GM23338 (cell line): ENCODE results near the gene BCL10. TPM values are rescaled to one million over a fixed set of nuclear protein-coding genes. Genes with fewer than 3 reads are reported as not detected.

ENCODE experiments used
- ATAC-seq: fragments of 200-7000 bp; cut with Tn5 transposase; 3 replicates; pipeline ENCODE4 v1.9.1; 2020
- DNase-seq: peaks from one replicate; pipeline ENCODE4 v3.0.0-alpha.2; 2015; ENCODE audit warnings: low spot score
- H2AFZ ChIP-seq: fragments of 200-600 bp; sonication (generic); 2 replicates; pipeline ENCODE4 v1.8.0; 2016; ENCODE audit warnings: antibody characterized with exemption, mild to moderate bottlenecking, moderate library complexity
- H3F3A ChIP-seq: fragments of 200-600 bp; sonication (generic); replicated peaks from 2 replicates; pipeline ENCODE4 v1.8.0; 2017; ENCODE audit warnings: antibody characterized with exemption, mixed run types, low read depth
- H3K27ac ChIP-seq: fragments of 200-600 bp; sonication (generic); 2 replicates; pipeline ENCODE4 v1.6.1; 2016; ENCODE audit warnings: low read depth
- H3K27me3 ChIP-seq: fragments of 200-600 bp; sonication (generic); 2 replicates; pipeline ENCODE4 v1.8.0; 2016; ENCODE audit warnings: mild to moderate bottlenecking, mixed run types, moderate library complexity; ENCODE audit not compliant: insufficient read depth
- H3K36me3 ChIP-seq: fragments of 200-600 bp; sonication (generic); 2 replicates; pipeline ENCODE4 v1.8.0; 2016; ENCODE audit warnings: mild to moderate bottlenecking; ENCODE audit not compliant: insufficient read depth
- H3K4me1 ChIP-seq: fragments of 200-600 bp; sonication (generic); 2 replicates; pipeline ENCODE4 v1.8.0; 2016; ENCODE audit warnings: mild to moderate bottlenecking, moderate library complexity; ENCODE audit not compliant: insufficient read depth
- H3K4me2 ChIP-seq: fragments of 200-600 bp; sonication (generic); 2 replicates; pipeline ENCODE4 v1.7.1; 2017; ENCODE audit warnings: mixed run types
- H3K4me3 ChIP-seq: fragments of 200-600 bp; sonication (generic); 2 replicates; pipeline ENCODE4 v1.6.1; 2016; ENCODE audit warnings: mixed run types
- H3K79me2 ChIP-seq: fragments of 200-600 bp; sonication (generic); replicated peaks from 2 replicates; pipeline ENCODE4 v1.8.0; 2017; ENCODE audit warnings: mild to moderate bottlenecking; ENCODE audit not compliant: insufficient read depth
- H3K9me2 ChIP-seq: fragments of 200-600 bp; sonication (generic); 2 replicates; pipeline ENCODE4 v1.8.0; 2017; ENCODE audit not compliant: insufficient read depth
- H4K20me1 ChIP-seq: fragments of 200-600 bp; sonication (generic); replicated peaks from 2 replicates; pipeline ENCODE4 v1.8.0; 2017; ENCODE audit warnings: mild to moderate bottlenecking; ENCODE audit not compliant: insufficient read depth
- H3K27ac Mint-ChIP-seq: 2 replicates; pipeline ENCODE4 v1.8.0; 2020; ENCODE audit warnings: inconsistent platforms, mild to moderate bottlenecking, moderate library complexity, mixed read lengths
- H3K27me3 Mint-ChIP-seq: 3 replicates; pipeline ENCODE4 v1.8.0; 2022; ENCODE audit warnings: low read depth, mild to moderate bottlenecking, moderate library complexity, mixed read lengths, inconsistent platforms; ENCODE audit not compliant: insufficient read depth, poor library complexity
- H3K36me3 Mint-ChIP-seq: 3 replicates; pipeline ENCODE4 v1.8.0; 2021; ENCODE audit warnings: low read depth, mild to moderate bottlenecking, inconsistent platforms, moderate library complexity, mixed read lengths
- H3K4me1 Mint-ChIP-seq: 3 replicates; pipeline ENCODE4 v1.8.0; 2020; ENCODE audit warnings: mild to moderate bottlenecking, inconsistent platforms, mixed read lengths
- H3K4me3 Mint-ChIP-seq: 3 replicates; pipeline ENCODE4 v1.8.0; 2021; ENCODE audit warnings: moderate library complexity, mild to moderate bottlenecking, inconsistent platforms, mixed read lengths
- H3K9me3 Mint-ChIP-seq: 3 replicates; pipeline ENCODE4 v1.8.0; 2020; ENCODE audit warnings: moderate library complexity, mild to moderate bottlenecking, inconsistent platforms, mixed read lengths
- CREB1 ChIP-seq: fragments of 250-450 bp; sonication (Bioruptor Pico); IDR thresholded peaks from 2 replicates; pipeline ENCODE4 v1.5.0; 2020; ENCODE audit warnings: low read depth, mild to moderate bottlenecking, moderate library complexity
- CTCF ChIP-seq, 2 experiments: fragments of 200-600 bp in 1 of 2; sonication (generic) in 1 of 2; conservative IDR thresholded peaks; 2 replicates each; pipeline versions ENCODE4 v1.5.1 to v1.6.1; 2016 to 2017; ENCODE audit warnings: antibody characterized with exemption in 2 of 2, low read depth in 2 of 2, mild to moderate bottlenecking in 2 of 2, moderate library complexity in 1 of 2
- ETS1 ChIP-seq: IDR thresholded peaks from 2 replicates; pipeline ENCODE4 v1.6.1; 2016; ENCODE audit warnings: antibody characterized with exemption
- EZH2 ChIP-seq: fragments of 200-600 bp; sonication (generic); IDR thresholded peaks from one replicate; pipeline ENCODE4 v1.8.0; 2017; ENCODE audit warnings: antibody characterized with exemption, mild to moderate bottlenecking, low read depth; ENCODE audit not compliant: unreplicated experiment
- EZH2phosphoT487 ChIP-seq: fragments of 200-600 bp; sonication (generic); IDR thresholded peaks from one replicate; pipeline ENCODE4 v1.8.1; 2018; ENCODE audit warnings: antibody characterized with exemption; ENCODE audit not compliant: unreplicated experiment
- JUNB ChIP-seq: IDR thresholded peaks from one replicate; pipeline ENCODE4 v1.6.1; 2016; ENCODE audit warnings: antibody characterized with exemption; ENCODE audit not compliant: unreplicated experiment
- NANOG ChIP-seq: IDR thresholded peaks from 2 replicates; pipeline ENCODE4 v1.6.1; 2016; ENCODE audit warnings: antibody characterized with exemption, borderline replicate concordance
- POLR2AphosphoS5 ChIP-seq: IDR thresholded peaks from 2 replicates; pipeline ENCODE4 v1.6.1; 2016; ENCODE audit warnings: antibody characterized with exemption, low read depth
- REST ChIP-seq: IDR thresholded peaks from one replicate; pipeline ENCODE4 v1.6.1; 2018; ENCODE audit warnings: antibody characterized with exemption; ENCODE audit not compliant: unreplicated experiment
- STAT1 ChIP-seq: IDR thresholded peaks from one replicate; pipeline ENCODE4 v1.6.1; 2016; ENCODE audit warnings: antibody characterized with exemption; ENCODE audit not compliant: unreplicated experiment
- ZNF114 ChIP-seq: fragments of 250-450 bp; sonication (Bioruptor Pico); IDR thresholded peaks from 2 replicates; pipeline ENCODE4 v1.5.0; 2020; ENCODE audit warnings: mild to moderate bottlenecking, moderate library complexity
- ZNF331 ChIP-seq: fragments of 250-450 bp; sonication (Bioruptor Pico); IDR thresholded peaks from 2 replicates; pipeline ENCODE4 v1.5.0; 2020; ENCODE audit warnings: low read depth, mild to moderate bottlenecking, moderate library complexity
- polyA plus RNA-seq: library from polyadenylated mRNA; unstranded; fragments of >200 nt; fragmentation: Nextera tagmentation; extraction: Ambion mirVana; gene quantifications from 2 replicates; pipeline ENCODE4 v1.2.1, GENCODE V29; 2016
- total RNA-seq: library from RNA; depleted of rRNA; stranded (reverse); fragments of >200 nt; shearing (Covaris generic); gene quantifications from 2 replicates; pipeline ENCODE4 v1.2.3, GENCODE V29; 2014

Gene BCL10
- total and polyA plus RNA-seq, 2 experiments from 2014 or later: 23.1 to 33.7 TPM

- TF ChIP-seq NANOG (no peak), ZNF114 (CRISPR knock-in tag) (no peak), CREB1 (no peak), STAT1 (no peak), CTCF (conservative IDR thresholded peaks at IDR 0.05; ENCODE audit: low read depth in 2 of 2) (no peak), POLR2AphosphoS5 (no peak), JUNB (no peak), ETS1 (no peak)
- H3K9me3 Mint-ChIP-seq: peaks cover 16% of the 10 kb centered on the region
- no peaks in the 10 kb centered on the region for H3K27me3 Mint-ChIP-seq
- H3K4me3 ChIP-seq: no peak overlapping the region
- H3K4me3 Mint-ChIP-seq: no peak overlapping the region
- H3K36me3 ChIP-seq: no peaks in the 10 kb centered on the region
- DNase-seq: no peak
- H3F3A ChIP-seq: no peaks in the 10 kb centered on the region
- peak overlapping the region; percentile 54; the same call in 1 of the 2 replicates for H2AFZ ChIP-seq
- no peak for ATAC-seq
- no peaks in the 10 kb centered on the region for H3K27me3 ChIP-seq
- H3K9me2 ChIP-seq: no peaks in the 10 kb centered on the region
- peaks cover 26% of the 10 kb centered on the region for H3K4me1 Mint-ChIP-seq
- no peaks in the 10 kb centered on the region for H3K79me2 ChIP-seq
- H4K20me1 ChIP-seq: no peaks in the 10 kb centered on the region
- peaks cover 6% of the 10 kb centered on the region; the same call in 1 of the 2 replicates for H3K4me1 ChIP-seq
- no peak overlapping the region for H3K4me2 ChIP-seq
- peaks cover 9% of the 10 kb centered on the region for H3K36me3 Mint-ChIP-seq
- no peak overlapping the region for H3K27ac ChIP-seq
- peak overlapping the region; percentile 64 for H3K27ac Mint-ChIP-seq
These were observed 32.0 kb downstream of the BCL10 start for GRCh38 chr1:85244271-85245061.

- no peaks in the 10 kb centered on the region for H3F3A ChIP-seq
- H3K4me2 ChIP-seq: no peak overlapping the region
- no peaks in the 10 kb centered on the region for H3K79me2 ChIP-seq
- peaks cover 26% of the 10 kb centered on the region for H3K4me1 Mint-ChIP-seq
- H3K9me3 Mint-ChIP-seq: peaks cover 6% of the 10 kb centered on the region; the same call in 2 of the 3 replicates
- H3K9me2 ChIP-seq: no peaks in the 10 kb centered on the region
- 0 out of 2 replicates have a peak overlapping the region, but pooled peaks have one; percentile 9 for H3K27ac Mint-ChIP-seq
- H3K27ac ChIP-seq: no peak overlapping the region
- no peak overlapping the region for H2AFZ ChIP-seq
- H3K27me3 ChIP-seq: no peaks in the 10 kb centered on the region
- no peak for ATAC-seq
- peaks cover 6% of the 10 kb centered on the region; the same call in 1 of the 2 replicates for H3K4me1 ChIP-seq
- no peak overlapping the region for H3K4me3 ChIP-seq
- no peak overlapping the region for H3K4me3 Mint-ChIP-seq
- H3K36me3 Mint-ChIP-seq: peaks cover 5% of the 10 kb centered on the region; the same call in 2 of the 3 replicates
- no peaks in the 10 kb centered on the region for H3K27me3 Mint-ChIP-seq
- H4K20me1 ChIP-seq: no peaks in the 10 kb centered on the region
- no peaks in the 10 kb centered on the region for H3K36me3 ChIP-seq
- no peak for DNase-seq
- no peak for TF ChIP-seq EZH2
- no peak for TF ChIP-seq NANOG
- no peak for TF ChIP-seq ETS1
- no peak for TF ChIP-seq STAT1
- TF ChIP-seq ZNF331 (CRISPR knock-in tag): no peak
- TF ChIP-seq POLR2AphosphoS5: no peak
- no peak for TF ChIP-seq ZNF114 (CRISPR knock-in tag)
- TF ChIP-seq EZH2phosphoT487: no peak
- TF ChIP-seq CTCF (conservative IDR thresholded peaks at IDR 0.05; ENCODE audit: low read depth in 2 of 2): no peak
- TF ChIP-seq JUNB: no peak
- no peak for TF ChIP-seq CREB1
- no peak for TF ChIP-seq REST
These were observed 33.1 kb downstream of the BCL10 start for GRCh38 chr1:85243372-85243771.
